Thoracic aorta (tissue), 2 donors: ENCODE measurements around the gene OSBPL10. TPM values are rescaled to one million over a fixed set of nuclear protein-coding genes. Genes with fewer than 3 reads are reported as not detected.

Experiments
- ATAC-seq: fragments of 150-250 bp; one replicate; pipeline ENCODE4 v1.8.0; 2017; ENCODE audit warnings: low read depth; ENCODE audit not compliant: insufficient number of reproducible peaks, low FRiP score
- DNase-seq: peaks from one replicate; pipeline ENCODE4 v3.0.0-alpha.2; 2020; ENCODE audit warnings: low spot score
- H3K27ac ChIP-seq, 2 donors: fragments of 200-600 bp; sonication (generic); 1 replicate in 1 of 2; 2 replicates in 1 of 2; pipeline ENCODE4 v1.5.1; 2016; ENCODE audit warnings: mild to moderate bottlenecking in 2 of 2, moderate library complexity in 2 of 2
- H3K27me3 ChIP-seq: fragments of 200-600 bp; sonication (generic); replicated peaks from 2 replicates; pipeline ENCODE4 v1.6.0; 2016; ENCODE audit warnings: mild to moderate bottlenecking; ENCODE audit not compliant: insufficient read depth
- H3K36me3 ChIP-seq: fragments of 200-600 bp; sonication (generic); one replicate; pipeline ENCODE4 v1.5.1; 2016
- H3K4me1 ChIP-seq, 2 donors: fragments of 200-600 bp; sonication (generic); 1 replicate in 1 of 2; 2 replicates in 1 of 2; pipeline versions ENCODE4 v1.5.1 to v1.6.0; 2016; ENCODE audit warnings: low read depth in 2 of 2, mild to moderate bottlenecking in 1 of 2; ENCODE audit not compliant: control insufficient read depth in 1 of 2
- H3K4me3 ChIP-seq: fragments of 200-600 bp; sonication (generic); 2 replicates; pipeline ENCODE4 v1.5.1; 2016; ENCODE audit warnings: mild to moderate bottlenecking
- H3K9me3 ChIP-seq: fragments of 200-600 bp; sonication (generic); 2 replicates; pipeline ENCODE4 v1.5.1; 2016
- CTCF ChIP-seq: fragments of 200-600 bp; sonication (generic); IDR thresholded peaks from one replicate; pipeline ENCODE4 v1.5.1; 2019; ENCODE audit warnings: antibody characterized with exemption
- total RNA-seq, 2 donors: library from RNA; depleted of rRNA; stranded (reverse); fragments of >200 nt; gene quantifications; one replicate each; pipeline versions ENCODE4 v1.1.0 to v1.2.3, GENCODE V29; 2016

OSBPL10 gene
- total RNA-seq, 2 donors from 2014 or later: 108 to 153 TPM

- Histone ChIP-seq H3K9me3 (no peaks in the 10 kb centered on the region), H3K36me3 (no peaks in the 10 kb centered on the region), H3K4me3 (no peak overlapping the region), H3K27me3 (no peaks in the 10 kb centered on the region), H3K4me1 (no peaks in the 10 kb centered on the region), H3K27ac (no peak overlapping the region)
- no peak for TF ChIP-seq CTCF
- no peak for DNase-seq
- no peak for ATAC-seq
Observed at GRCh38 chr3:31848163-31848818, 132.8 kb downstream of the OSBPL10 start.

- no peaks in the 10 kb centered on the region for H3K9me3 ChIP-seq
- no peaks in the 10 kb centered on the region for H3K36me3 ChIP-seq
- no peak overlapping the region for H3K27ac ChIP-seq
- no peak overlapping the region for H3K4me3 ChIP-seq
- ATAC-seq: no peak
- no peak for DNase-seq
- H3K4me1 ChIP-seq: no peaks in the 10 kb centered on the region
- no peak for TF ChIP-seq CTCF
- H3K27me3 ChIP-seq: no peaks in the 10 kb centered on the region
Observed at GRCh38 chr3:31847760-31848159, 133.3 kb downstream of the OSBPL10 start.

- no peaks in the 10 kb centered on the region for H3K27me3 ChIP-seq
- TF ChIP-seq CTCF: no peak
- DNase-seq (no peak), ATAC-seq (no peak)
- no peaks in the 10 kb centered on the region for H3K9me3 ChIP-seq
- H3K4me1 ChIP-seq: no peaks in the 10 kb centered on the region
- no peaks in the 10 kb centered on the region for H3K36me3 ChIP-seq
- H3K4me3 ChIP-seq: no peak overlapping the region
- no peak overlapping the region for H3K27ac ChIP-seq
Observed at GRCh38 chr3:31841515-31841914, 139.5 kb downstream of the OSBPL10 start.

GRCh38 chr3:31840252-31840651, 140.8 kb downstream of the OSBPL10 start:
- no peak overlapping the region for H3K27ac ChIP-seq
- DNase-seq (no peak), ATAC-seq (no peak)
- no peaks in the 10 kb centered on the region for H3K9me3 ChIP-seq
- H3K27me3 ChIP-seq: no peaks in the 10 kb centered on the region
- TF ChIP-seq CTCF: no peak
- H3K36me3 ChIP-seq: no peaks in the 10 kb centered on the region
- peaks cover 0 to 4% of the 10 kb centered on the region in 2 donors for H3K4me1 ChIP-seq
- H3K4me3 ChIP-seq: no peak overlapping the region

- no peaks in the 10 kb centered on the region for H3K9me3 ChIP-seq
- TF ChIP-seq CTCF: no peak
- DNase-seq (no peak), ATAC-seq (no peak)
- H3K36me3 ChIP-seq: no peaks in the 10 kb centered on the region
- H3K4me3 ChIP-seq: no peak overlapping the region
- no peaks in the 10 kb centered on the region for H3K27me3 ChIP-seq
- H3K27ac ChIP-seq: no peak overlapping the region
- H3K4me1 ChIP-seq: peaks cover 0 to 4% of the 10 kb centered on the region in 2 donors
Observed at GRCh38 chr3:31839144-31839917, 141.7 kb downstream of the OSBPL10 start.
